IPS-18a (cell line): ENCODE results near the gene PKD1.
A peak's percentile ranks its signal among the peaks of the same experiment; 100 is the strongest.
"Not testable (repeated sequence)": the region's sequence is repeated elsewhere in the genome, so short reads cannot be mapped to it uniquely, and the experiment has no call there.

Experiments
- H3K27ac ChIP-seq: one replicate; pipeline ENCODE4 v1.5.1; 2013; ENCODE audit warnings: low read length
- H3K27me3 ChIP-seq: one replicate; pipeline ENCODE4 v1.6.1; 2013; ENCODE audit warnings: mild to moderate bottlenecking, low read length; ENCODE audit not compliant: control insufficient read depth, insufficient read depth
- H3K36me3 ChIP-seq: one replicate; pipeline ENCODE4 v1.6.1; 2013; ENCODE audit warnings: low read depth, low read length; ENCODE audit not compliant: control insufficient read depth
- H3K4me1 ChIP-seq: one replicate; pipeline ENCODE4 v1.6.1; 2013; ENCODE audit warnings: low read depth, low read length; ENCODE audit not compliant: control insufficient read depth
- H3K4me3 ChIP-seq: one replicate; pipeline ENCODE4 v1.5.1; 2013; ENCODE audit warnings: low read length
- H3K9ac ChIP-seq: one replicate; pipeline ENCODE4 v1.6.1; 2013; ENCODE audit warnings: mild to moderate bottlenecking, low read length, moderate library complexity
- H3K9me3 ChIP-seq: one replicate; pipeline ENCODE4 v1.6.1; 2013; ENCODE audit warnings: low read depth, low read length; ENCODE audit not compliant: control insufficient read depth

PKD1 gene

GRCh38 chr16:2135770-2136490, at the start of gene PKD1:
PKD1 (minus strand) TSS chr16:2135898; CDS start chr16:2135689, 209 bp downstream.
- H3K36me3 ChIP-seq, H3K4me1 ChIP-seq, H3K9ac ChIP-seq, H3K27ac ChIP-seq, H3K9me3 ChIP-seq, H3K27me3 ChIP-seq: not testable (repeated sequence)
- H3K4me3 ChIP-seq, result peak within 1 kb of the TSS; percentile 49

- Histone ChIP-seq H3K27ac (no peak overlapping the region), H3K36me3 (no peaks in the 10 kb centered on the region), H3K9ac (no peak overlapping the region), H3K4me3 (no peak overlapping the region), H3K4me1 (no peaks in the 10 kb centered on the region), H3K9me3 (no peaks in the 10 kb centered on the region), H3K27me3 (no peaks in the 10 kb centered on the region)
These were observed 49.3 kb upstream of the PKD1 start for GRCh38 chr16:2184962-2185361.

- H3K4me1 ChIP-seq, result no peaks in the 10 kb centered on the region
- no peaks in the 10 kb centered on the region for H3K27me3 ChIP-seq
- H3K36me3 ChIP-seq, result no peaks in the 10 kb centered on the region
- H3K4me3 ChIP-seq, result no peak overlapping the region
- H3K27ac ChIP-seq, result no peak overlapping the region
- no peak overlapping the region for H3K9ac ChIP-seq
- no peaks in the 10 kb centered on the region for H3K9me3 ChIP-seq
These were observed 48.6 kb upstream of the PKD1 start for GRCh38 chr16:2184346-2184745.

GRCh38 chr16:2183671-2184070, 48.0 kb upstream of the PKD1 start:
- H3K4me3 ChIP-seq, result no peak overlapping the region
- H3K9ac ChIP-seq, result no peak overlapping the region
- no peaks in the 10 kb centered on the region for H3K9me3 ChIP-seq
- H3K4me1 ChIP-seq, result no peaks in the 10 kb centered on the region
- no peaks in the 10 kb centered on the region for H3K27me3 ChIP-seq
- H3K27ac ChIP-seq, result no peak overlapping the region
- H3K36me3 ChIP-seq, result no peaks in the 10 kb centered on the region

- Histone ChIP-seq H3K27ac (no peak overlapping the region), H3K4me1 (no peaks in the 10 kb centered on the region), H3K9me3 (no peaks in the 10 kb centered on the region), H3K36me3 (no peaks in the 10 kb centered on the region), H3K4me3 (no peak overlapping the region), H3K9ac (no peak overlapping the region), H3K27me3 (no peaks in the 10 kb centered on the region)
These were observed 46.3 kb upstream of the PKD1 start for GRCh38 chr16:2181952-2182351.

- Histone ChIP-seq H3K4me3 (no peak overlapping the region), H3K9ac (no peak overlapping the region), H3K36me3 (peaks cover under 1% of the 10 kb centered on the region), H3K9me3 (no peaks in the 10 kb centered on the region), H3K27me3 (no peaks in the 10 kb centered on the region), H3K4me1 (no peaks in the 10 kb centered on the region), H3K27ac (no peak overlapping the region)
These were observed 45.5 kb upstream of the PKD1 start for GRCh38 chr16:2180962-2181923.

- H3K36me3 ChIP-seq, result peaks cover 8% of the 10 kb centered on the region
- H3K27me3 ChIP-seq, result no peaks in the 10 kb centered on the region
- no peak overlapping the region for H3K4me3 ChIP-seq
- no peaks in the 10 kb centered on the region for H3K4me1 ChIP-seq
- no peaks in the 10 kb centered on the region for H3K9me3 ChIP-seq
- H3K27ac ChIP-seq, result no peak overlapping the region
- H3K9ac ChIP-seq, result no peak overlapping the region
These were observed 44.8 kb upstream of the PKD1 start for GRCh38 chr16:2180461-2180860.

- no peaks in the 10 kb centered on the region for H3K27me3 ChIP-seq
- no peaks in the 10 kb centered on the region for H3K4me1 ChIP-seq
- H3K4me3 ChIP-seq, result no peak overlapping the region
- no peak overlapping the region for H3K27ac ChIP-seq
- H3K9ac ChIP-seq, result no peak overlapping the region
- peaks cover 15% of the 10 kb centered on the region for H3K36me3 ChIP-seq
- no peaks in the 10 kb centered on the region for H3K9me3 ChIP-seq
These were observed 43.9 kb upstream of the PKD1 start for GRCh38 chr16:2179576-2179975.

GRCh38 chr16:2179107-2179501, 43.4 kb upstream of the PKD1 start:
- Histone ChIP-seq H3K36me3 (peaks cover 20% of the 10 kb centered on the region), H3K4me1 (no peaks in the 10 kb centered on the region), H3K4me3 (no peak overlapping the region), H3K27ac (no peak overlapping the region), H3K9ac (no peak overlapping the region), H3K9me3 (no peaks in the 10 kb centered on the region), H3K27me3 (no peaks in the 10 kb centered on the region)

GRCh38 chr16:2178321-2179106, 42.8 kb upstream of the PKD1 start:
- no peaks in the 10 kb centered on the region for H3K4me1 ChIP-seq
- H3K27ac ChIP-seq, result no peak overlapping the region
- H3K4me3 ChIP-seq, result no peak overlapping the region
- H3K9me3 ChIP-seq, result no peaks in the 10 kb centered on the region
- H3K36me3 ChIP-seq, result peaks cover 23% of the 10 kb centered on the region
- H3K27me3 ChIP-seq, result no peaks in the 10 kb centered on the region
- no peak overlapping the region for H3K9ac ChIP-seq

- H3K27me3 ChIP-seq, result no peaks in the 10 kb centered on the region
- H3K4me3 ChIP-seq, result no peak overlapping the region
- H3K27ac ChIP-seq, result no peak overlapping the region
- H3K36me3 ChIP-seq, result peaks cover 31% of the 10 kb centered on the region
- H3K9me3 ChIP-seq, result no peaks in the 10 kb centered on the region
- H3K9ac ChIP-seq, result no peak overlapping the region
- H3K4me1 ChIP-seq, result no peaks in the 10 kb centered on the region
These were observed 41.9 kb upstream of the PKD1 start for GRCh38 chr16:2177561-2177960.
